CD4-positive, alpha-beta T cell treated with Interleukin-4 for 1 hour (primary cell): ENCODE data around the gene OR4D5.

Experiments used
- DNase-seq, 2 donors: peaks; one replicate each; pipeline ENCODE4 v3.0.0-alpha.2; 2020 to 2022

The OR4D5 gene

GRCh38 chr11:123939317-123939716 is at the start of gene OR4D5:
Gene OR4D5 (plus strand): TSS chr11:123939617. CDS start chr11:123939617, 0 bp downstream.
- DNase-seq = no peak

DNA sequence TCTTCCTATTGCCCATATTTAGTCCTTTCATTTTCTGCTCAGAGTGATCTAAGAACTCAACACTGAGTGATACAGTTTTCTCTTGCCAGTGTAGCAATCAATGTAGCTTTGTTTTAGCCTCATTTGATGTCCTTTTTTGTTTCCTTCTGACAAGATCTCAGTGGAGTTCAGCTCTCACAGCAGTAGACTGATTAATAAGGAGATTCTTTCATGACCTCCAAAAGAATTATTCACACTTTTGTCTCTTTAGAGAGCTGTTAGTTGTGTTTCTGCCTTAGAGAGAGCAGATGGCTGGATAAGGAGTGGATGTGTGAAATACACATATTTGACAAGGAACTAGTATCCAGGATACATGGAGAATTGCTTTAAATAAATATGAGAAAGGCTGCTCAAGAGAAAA is 47.4 kb upstream of the OR4D5 start:
- no peak for DNase-seq

DNA sequence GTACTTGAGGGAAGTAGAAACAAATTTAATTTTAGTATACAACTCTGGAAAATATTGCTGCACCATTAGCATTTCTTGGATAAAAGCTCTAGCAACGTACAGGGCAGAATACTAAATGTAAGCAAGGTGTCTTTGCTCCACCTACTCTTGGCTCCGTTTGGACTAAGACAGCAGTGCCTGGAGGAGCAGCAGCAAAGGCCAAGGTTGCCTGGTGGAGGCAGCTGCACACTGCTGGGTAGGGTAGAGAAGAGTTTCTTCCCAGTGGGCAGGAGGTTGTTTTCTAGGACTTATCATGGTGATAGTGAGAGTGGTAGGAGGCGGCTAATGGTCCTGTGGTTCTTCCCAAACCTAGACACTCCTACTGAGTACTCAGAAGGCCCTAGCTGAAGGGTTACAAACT is 39.6 kb upstream of the OR4D5 start:
- no peak for DNase-seq

DNA sequence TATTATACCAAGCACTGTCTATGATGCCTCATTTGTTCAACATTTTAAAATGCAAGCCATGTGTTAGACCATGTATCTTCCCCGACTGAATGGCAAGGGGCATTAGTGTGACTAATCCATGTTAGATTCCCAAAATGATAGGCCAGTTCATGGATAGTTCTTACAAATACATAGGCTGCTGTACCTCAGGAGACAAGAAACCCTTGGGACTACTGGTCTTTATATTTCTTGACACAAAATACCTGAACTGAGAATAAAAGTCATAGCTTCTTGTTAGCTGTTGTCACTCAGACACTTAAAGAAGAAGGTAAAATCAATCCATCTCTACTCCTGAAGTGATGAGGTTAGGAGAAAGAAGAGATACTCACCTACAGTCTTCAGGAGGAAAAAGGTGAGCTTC is 37.5 kb upstream of the OR4D5 start, which contains the start of gene OR8D4:
Gene OR8D4, plus strand, starts transcription at position 301 of the 400 bp plus-strand sequence. CDS start 4,265 bp downstream, outside the sequence.
- DNase-seq = no peak

DNA sequence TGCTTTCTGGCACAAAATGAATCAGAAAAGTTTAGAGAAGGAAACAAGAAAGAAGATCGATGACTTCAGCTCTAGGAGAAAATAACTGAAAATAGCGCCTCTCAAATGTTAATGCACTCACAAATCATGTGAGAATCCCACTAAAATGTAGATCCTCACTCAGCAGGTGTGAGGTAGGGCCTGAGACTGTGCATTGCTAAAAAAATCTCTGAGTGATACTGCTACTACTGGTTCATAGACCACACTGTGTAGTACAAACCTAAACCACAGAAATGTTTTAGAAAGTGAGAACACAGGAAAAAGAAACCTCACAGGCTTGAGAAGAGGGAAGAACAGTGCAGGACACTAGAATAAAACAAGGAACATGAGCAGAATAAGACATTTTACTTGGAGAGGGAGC is 35.5 kb upstream of the OR4D5 start:
- no peak for DNase-seq

DNA sequence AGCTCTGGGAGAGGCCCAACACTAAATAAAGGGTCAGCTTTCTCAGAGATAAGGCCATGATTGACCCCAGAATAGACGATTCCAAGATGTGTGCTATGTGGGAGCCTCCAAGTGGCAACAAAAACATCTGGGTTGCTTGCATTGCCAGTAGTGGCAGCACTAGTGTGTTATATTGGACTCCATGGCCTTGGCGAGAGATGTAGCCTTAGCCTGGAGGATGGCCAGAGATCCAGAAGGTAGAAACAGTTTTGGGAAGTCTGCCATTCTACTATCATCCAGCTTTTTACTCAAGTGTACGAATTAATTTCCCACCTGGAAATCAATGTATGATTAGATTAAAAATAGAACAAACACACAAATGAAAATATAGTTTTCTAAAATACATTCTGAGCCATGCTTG is 34.5 kb upstream of the OR4D5 start:
- DNase-seq = no peak

DNA sequence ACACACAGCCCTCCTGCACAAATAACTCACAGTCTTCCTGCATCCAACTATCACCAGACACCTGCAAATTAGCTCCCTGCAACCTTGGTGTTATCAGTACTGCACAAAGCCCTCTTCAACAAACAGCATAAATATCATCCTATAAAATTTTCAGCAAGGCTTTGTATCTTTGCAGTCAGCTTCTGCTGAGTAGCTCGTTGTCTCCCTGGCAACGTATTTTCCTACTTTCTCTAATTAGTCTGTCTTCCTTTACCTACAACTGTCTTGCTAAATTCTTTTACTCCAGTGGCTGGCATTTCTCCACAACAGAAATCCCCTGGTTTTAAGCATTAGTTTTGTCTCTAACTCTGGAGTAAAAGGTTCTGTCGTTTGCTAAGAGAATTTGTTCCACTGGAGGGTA is 33.6 kb upstream of the OR4D5 start:
- no peak for DNase-seq

- no peak for DNase-seq
These were observed 18.5 kb upstream of the OR4D5 start for GRCh38 chr11:123920943-123921342.

DNA sequence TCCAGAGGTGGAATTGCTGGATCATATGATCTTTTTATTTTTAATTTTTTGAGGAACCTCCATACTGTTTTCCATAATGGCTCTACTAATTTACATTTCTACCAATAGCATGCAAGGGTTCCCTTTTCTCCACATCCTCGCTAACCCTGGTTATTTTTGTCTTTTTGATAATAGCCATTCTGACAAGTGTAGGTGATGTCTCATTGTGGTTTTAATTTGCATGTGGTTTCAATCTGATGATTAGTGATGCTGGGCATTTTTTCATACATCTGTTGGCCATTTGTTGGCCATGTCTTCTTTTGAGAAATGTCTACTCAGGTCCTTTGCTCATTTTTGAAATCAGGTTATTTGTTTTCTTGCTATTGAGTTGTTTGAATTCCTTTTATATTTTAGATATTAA is 15.4 kb upstream of the OR4D5 start:
- DNase-seq = no peak

DNA sequence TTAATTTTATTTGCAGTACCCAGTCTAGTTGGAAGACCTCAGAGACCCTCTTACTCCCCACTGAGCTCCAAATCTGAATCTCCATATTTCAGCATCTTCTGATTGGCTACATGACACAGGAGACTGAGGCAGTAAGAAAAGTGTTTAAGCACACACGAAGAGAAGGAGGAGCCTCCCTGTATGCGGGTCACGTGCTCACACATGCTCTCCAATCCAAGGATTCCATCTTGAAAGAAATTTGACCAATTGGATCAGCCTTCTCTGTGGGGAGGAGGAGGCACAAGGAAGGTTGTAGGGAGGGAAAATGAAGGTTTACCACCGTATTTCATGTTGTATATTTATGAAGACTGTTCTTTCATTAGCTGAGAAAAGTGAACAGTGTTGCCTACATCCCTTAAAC is 3.0 kb downstream of the OR4D5 start:
- no peak for DNase-seq

DNA sequence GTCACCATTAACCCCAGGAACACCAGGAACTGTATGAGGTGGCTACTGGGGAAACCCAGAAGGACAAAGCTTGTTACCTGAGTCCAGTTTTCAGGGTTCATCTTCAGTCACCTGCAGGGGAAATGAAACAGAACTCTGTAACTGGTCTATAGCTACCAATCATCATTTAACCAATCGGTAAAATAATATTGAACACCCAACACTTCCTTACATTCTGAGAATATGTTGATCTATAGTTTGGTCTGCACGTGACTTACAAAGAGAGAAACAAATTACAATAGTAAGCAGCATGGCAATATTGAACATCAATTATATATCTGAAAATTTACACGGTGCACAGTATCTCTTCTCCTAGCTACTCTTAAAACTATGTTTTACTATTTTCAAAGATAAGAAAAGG is 4.3 kb downstream of the OR4D5 start, which contains the start of gene OR6T1:
Gene OR6T1, minus strand, starts transcription at position 101 of the 400 bp plus-strand sequence. Its CDS starts 0 bp downstream, at position 101.
- no peak for DNase-seq

- no peak for DNase-seq
These were observed 5.7 kb downstream of the OR4D5 start for GRCh38 chr11:123945132-123945531.

DNA sequence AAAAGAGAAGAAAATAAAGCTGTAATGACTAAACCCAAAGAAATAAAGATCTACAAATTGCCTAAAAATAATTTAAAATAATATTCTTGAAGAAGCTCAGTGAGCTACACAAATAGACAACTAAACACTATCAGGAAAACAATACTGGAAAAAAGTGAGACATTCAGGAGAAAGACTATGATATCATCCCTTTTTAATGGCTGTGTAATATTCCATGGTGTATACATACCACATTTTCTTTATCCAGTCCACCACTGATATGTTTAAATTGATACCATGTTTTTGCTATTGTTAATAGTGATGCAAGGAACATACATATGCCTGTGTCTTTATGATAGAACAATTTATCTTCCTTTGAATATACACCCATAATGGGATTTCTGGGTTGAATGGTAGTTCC is 17.3 kb downstream of the OR4D5 start:
- DNase-seq = no peak

- DNase-seq = no peak
These were observed 34.4 kb downstream of the OR4D5 start for GRCh38 chr11:123973816-123974215.

DNA sequence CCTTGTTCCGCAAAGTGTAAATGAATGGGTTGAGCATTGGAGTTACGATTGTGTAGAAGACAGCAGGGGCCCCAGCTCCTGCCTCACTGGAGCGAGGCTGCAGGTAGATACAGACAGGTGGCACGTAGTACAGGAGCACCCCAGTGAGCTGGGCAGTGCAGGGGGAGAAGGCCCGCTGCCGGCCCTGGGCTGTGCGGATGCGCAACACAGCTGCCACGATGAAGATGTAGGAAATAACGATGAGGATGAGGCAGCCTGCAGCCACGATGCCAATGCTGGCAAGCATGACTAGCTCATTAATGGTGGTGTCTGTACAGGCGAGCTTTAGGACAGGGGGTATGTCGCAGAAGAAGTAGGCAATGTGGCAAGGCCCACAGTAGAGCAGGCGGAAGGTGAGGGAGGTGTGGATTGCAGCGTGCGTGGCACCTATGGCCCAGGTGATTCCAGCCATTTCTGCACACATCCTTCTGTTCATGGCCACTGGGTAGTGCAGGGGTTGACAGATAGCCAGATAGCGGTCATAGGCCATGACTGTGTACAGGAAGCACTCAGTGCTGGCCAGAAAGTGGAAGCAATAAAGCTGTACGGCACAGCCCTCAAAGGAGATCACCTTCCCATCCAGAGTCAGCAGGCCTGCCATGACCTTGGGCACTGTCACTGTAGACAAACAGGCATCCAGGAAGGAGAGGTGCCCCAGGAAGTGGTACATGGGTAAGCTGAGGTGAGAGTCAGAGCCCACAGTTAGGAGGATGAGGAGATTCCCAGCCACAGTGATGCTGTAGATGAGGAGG is 37.5 kb downstream of the OR4D5 start:
- no peak for DNase-seq

- no peak for DNase-seq
These were observed 38.4 kb downstream of the OR4D5 start, which contains the start of gene OR10S1 for GRCh38 chr11:123977731-123978347. Gene OR10S1 (minus strand): TSS chr11:123977781. CDS start chr11:123977664, 117 bp downstream.

DNA sequence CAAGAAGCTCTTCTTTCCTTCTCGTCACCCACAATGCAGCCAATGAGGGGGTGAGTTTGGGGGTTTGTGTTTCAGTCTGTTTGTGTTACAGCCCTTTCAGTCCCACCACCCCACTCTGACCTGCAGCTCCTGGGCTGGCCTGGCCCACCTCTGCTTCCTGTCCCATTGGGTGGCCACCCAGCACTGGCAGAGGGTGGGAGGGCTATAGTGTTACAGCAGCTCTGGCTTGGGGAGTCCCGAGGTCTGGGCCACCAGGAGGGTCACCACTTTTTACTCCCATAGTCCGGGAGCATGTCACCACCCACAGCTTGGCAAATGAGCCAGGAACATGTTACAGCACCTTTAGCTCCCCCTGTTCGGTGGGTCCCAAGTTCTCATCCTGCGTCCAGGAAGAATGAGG is 39.9 kb downstream of the OR4D5 start:
- DNase-seq = no peak
